Gastroesophageal sphincter (tissue), 3 donors: ENCODE data around the gene NOSIP.

Experiments used
- POLR2AphosphoS5 ChIP-seq: sonication (generic); formaldehyde crosslinking; IDR thresholded peaks from one replicate; pipeline ENCODE4 v1.6.1; 2017; ENCODE audit warnings: antibody characterized with exemption
- TF ChIP-seq, protein P1 (sequence below), 4 experiments: fragments of 200-600 bp in 2 of 4; fragments of 450-650 bp in 2 of 4; sonication (generic) in 1 of 4; IDR thresholded peaks; one replicate each; pipeline ENCODE4 v1.5.1; 2017 to 2019; ENCODE audit warnings: antibody characterized with exemption in 4 of 4, mild to moderate bottlenecking in 2 of 4, moderate library complexity in 2 of 4

DNA sequence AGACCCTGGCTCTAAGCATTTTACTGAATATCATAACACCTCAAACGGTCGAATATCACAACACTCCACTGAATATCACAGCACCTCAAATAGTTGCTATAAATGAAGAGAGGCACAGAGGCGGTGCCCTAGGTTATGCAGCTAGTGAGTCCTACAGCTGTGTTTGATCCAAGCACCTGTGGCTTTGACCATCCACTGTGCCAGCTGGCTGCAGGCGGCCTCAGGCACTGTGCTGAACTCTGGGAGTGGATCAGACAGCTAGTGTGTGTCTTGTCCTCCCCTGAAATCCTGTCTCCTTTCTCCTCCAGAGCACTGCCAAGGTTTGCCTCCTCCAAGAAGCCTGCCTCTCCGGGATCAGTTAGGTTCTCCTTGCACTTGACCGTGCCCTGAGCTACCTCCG lies 7.3 kb downstream of the NOSIP start:
- TF ChIP-seq, protein P1, sequence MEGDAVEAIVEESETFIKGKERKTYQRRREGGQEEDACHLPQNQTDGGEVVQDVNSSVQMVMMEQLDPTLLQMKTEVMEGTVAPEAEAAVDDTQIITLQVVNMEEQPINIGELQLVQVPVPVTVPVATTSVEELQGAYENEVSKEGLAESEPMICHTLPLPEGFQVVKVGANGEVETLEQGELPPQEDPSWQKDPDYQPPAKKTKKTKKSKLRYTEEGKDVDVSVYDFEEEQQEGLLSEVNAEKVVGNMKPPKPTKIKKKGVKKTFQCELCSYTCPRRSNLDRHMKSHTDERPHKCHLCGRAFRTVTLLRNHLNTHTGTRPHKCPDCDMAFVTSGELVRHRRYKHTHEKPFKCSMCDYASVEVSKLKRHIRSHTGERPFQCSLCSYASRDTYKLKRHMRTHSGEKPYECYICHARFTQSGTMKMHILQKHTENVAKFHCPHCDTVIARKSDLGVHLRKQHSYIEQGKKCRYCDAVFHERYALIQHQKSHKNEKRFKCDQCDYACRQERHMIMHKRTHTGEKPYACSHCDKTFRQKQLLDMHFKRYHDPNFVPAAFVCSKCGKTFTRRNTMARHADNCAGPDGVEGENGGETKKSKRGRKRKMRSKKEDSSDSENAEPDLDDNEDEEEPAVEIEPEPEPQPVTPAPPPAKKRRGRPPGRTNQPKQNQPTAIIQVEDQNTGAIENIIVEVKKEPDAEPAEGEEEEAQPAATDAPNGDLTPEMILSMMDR (IDR thresholded peaks at IDR 0.05) = no peak
- no peak for TF ChIP-seq POLR2AphosphoS5
